ENCODE measurements around the gene GNB1. TPM values are rescaled to one million over a fixed set of nuclear protein-coding genes. Genes with fewer than 3 reads are reported as not detected.
"Not testable (repeated sequence)": the region's sequence is repeated elsewhere in the genome, so short reads cannot be mapped to it uniquely, and the experiment has no call there.

The GNB1 gene
- total and polyA plus RNA-seq, 3 donors from 2014 or later: 223 to 256 (median 240) TPM

DNA sequence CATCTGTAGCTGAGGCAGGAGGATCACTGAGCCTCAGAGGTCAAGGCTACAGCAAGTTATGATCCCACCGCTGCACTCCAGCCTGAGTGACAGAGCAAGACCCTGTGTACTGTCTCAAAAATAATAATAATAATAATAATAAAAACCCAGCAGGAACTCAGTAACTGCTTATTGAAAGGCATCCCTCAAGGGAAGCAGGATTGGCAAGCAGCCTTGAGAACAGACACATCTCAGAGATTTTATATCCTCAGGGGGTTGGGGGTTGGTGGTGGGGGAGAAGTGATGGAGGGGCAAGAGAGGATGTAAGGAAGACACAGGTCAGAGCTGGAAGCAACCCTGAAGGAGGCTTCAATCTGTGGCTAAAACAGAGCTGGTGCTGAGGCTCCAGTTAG, 29.6 kb downstream of the GNB1 start:
- TF ChIP-seq, protein P1, sequence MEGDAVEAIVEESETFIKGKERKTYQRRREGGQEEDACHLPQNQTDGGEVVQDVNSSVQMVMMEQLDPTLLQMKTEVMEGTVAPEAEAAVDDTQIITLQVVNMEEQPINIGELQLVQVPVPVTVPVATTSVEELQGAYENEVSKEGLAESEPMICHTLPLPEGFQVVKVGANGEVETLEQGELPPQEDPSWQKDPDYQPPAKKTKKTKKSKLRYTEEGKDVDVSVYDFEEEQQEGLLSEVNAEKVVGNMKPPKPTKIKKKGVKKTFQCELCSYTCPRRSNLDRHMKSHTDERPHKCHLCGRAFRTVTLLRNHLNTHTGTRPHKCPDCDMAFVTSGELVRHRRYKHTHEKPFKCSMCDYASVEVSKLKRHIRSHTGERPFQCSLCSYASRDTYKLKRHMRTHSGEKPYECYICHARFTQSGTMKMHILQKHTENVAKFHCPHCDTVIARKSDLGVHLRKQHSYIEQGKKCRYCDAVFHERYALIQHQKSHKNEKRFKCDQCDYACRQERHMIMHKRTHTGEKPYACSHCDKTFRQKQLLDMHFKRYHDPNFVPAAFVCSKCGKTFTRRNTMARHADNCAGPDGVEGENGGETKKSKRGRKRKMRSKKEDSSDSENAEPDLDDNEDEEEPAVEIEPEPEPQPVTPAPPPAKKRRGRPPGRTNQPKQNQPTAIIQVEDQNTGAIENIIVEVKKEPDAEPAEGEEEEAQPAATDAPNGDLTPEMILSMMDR (IDR thresholded peaks at IDR 0.05): no peak
- TF ChIP-seq POLR2A (IDR thresholded peaks at IDR 0.05): no peak
- H3K27ac ChIP-seq: no peak overlapping the region
- H3K9me3 ChIP-seq: no peaks in the 10 kb centered on the region
- no peak for DNase-seq
- intact Hi-C loops (cut with DNase I; ENCODE audit: low total_unique reads): no loop called here
- H3K27me3 ChIP-seq: no peaks in the 10 kb centered on the region
- no peak overlapping the region for H3K4me3 ChIP-seq
- 24 to 33% methylated on average over 1 of the region's 1 CpG for WGBS, 2 donors
- H3K4me1 ChIP-seq: peaks cover 43% of the 10 kb centered on the region
- no peaks in the 10 kb centered on the region for H3K36me3 ChIP-seq (ENCODE audit: low read depth, missing control alignments)

GRCh38 chr1:1859970-1860697, 30.8 kb downstream of the GNB1 start:
- intact Hi-C loops (cut with DNase I; ENCODE audit: low total_unique reads): not testable (repeated sequence)

DNA sequence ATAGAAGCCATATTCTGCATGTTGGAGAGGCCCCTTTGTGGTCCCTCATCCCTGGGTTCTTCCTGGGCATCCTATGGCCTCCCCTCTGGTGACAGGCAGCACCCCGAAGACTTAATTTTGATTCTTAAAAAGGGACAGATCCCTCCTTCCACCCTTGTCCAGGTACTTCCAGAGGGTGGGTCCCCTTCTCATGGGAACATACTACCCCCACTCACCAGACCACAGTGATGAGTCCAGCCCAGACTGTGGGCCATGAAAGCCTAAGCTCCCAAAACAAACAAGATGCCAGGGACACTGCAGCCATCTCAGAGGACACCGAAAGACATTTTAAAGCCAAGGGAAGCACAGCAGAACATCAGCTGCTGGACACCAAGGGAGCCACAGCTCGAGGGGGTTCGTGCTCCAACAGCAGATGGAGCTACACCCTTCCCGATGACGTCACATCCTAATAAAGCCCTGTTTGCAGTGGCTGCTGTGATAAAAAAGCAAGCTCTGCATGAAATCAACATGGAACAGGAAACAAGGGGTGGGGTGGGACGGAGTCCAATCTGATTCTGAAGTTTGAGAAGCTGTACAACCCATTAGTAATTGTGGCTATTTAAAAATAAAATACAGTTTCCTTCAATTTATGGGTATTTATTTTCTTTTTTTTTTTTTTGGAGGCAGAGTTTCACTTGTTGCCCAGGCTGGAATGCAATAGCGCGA, 32.4 kb downstream of the GNB1 start:
- no peaks in the 10 kb centered on the region for H3K27me3 ChIP-seq
- intact Hi-C loops (cut with DNase I; ENCODE audit: low total_unique reads): no loop called here
- no peak for TF ChIP-seq POLR2A (IDR thresholded peaks at IDR 0.05)
- TF ChIP-seq, protein P1 (IDR thresholded peaks at IDR 0.05): no peak
- H3K4me3 ChIP-seq: no peak overlapping the region
- peak; percentile 81 for DNase-seq
- no peaks in the 10 kb centered on the region for H3K36me3 ChIP-seq (ENCODE audit: low read depth, missing control alignments)
- peak overlapping the region in 1 of 2 donors; percentile 55 for H3K27ac ChIP-seq
- no peaks in the 10 kb centered on the region for H3K9me3 ChIP-seq
- 39 to 58% methylated on average over 9 of the region's 9 CpGs for WGBS, 2 donors
- H3K4me1 ChIP-seq: peaks cover 41% of the 10 kb centered on the region

More at GRCh38 chr1:1859970-1860697, 30.8 kb downstream of the GNB1 start:
- H3K27ac ChIP-seq; H3K36me3 ChIP-seq (ENCODE audit: low read depth, missing control alignments); H3K4me3 ChIP-seq; H3K9me3 ChIP-seq; DNase-seq; H3K27me3 ChIP-seq: not testable (repeated sequence)
- WGBS, 2 donors: 81 to 84% methylated on average over 8 of the region's 8 CpGs
- peaks cover 38% of the 10 kb centered on the region for H3K4me1 ChIP-seq

GRCh38 chr1:1857096-1857703, 33.7 kb downstream of the GNB1 start:
- Histone ChIP-seq H3K36me3 (ENCODE audit: low read depth, missing control alignments) (no peaks in the 10 kb centered on the region), H3K9me3 (no peaks in the 10 kb centered on the region), H3K4me1 (peaks cover 42% of the 10 kb centered on the region), H3K4me3 (no peak overlapping the region), H3K27ac (peak overlapping the region in 1 of 2 donors; percentile 25), H3K27me3 (no peaks in the 10 kb centered on the region)
- 33 to 46% methylated on average over 4 of the region's 4 CpGs for WGBS, 2 donors
- intact Hi-C loops (cut with DNase I; ENCODE audit: low total_unique reads): no loop called here
- DNase-seq: no peak
- TF ChIP-seq, protein P1 (IDR thresholded peaks at IDR 0.05): no peak
- no peak for TF ChIP-seq POLR2A (IDR thresholded peaks at IDR 0.05)

GRCh38 chr1:1856161-1856560, 34.7 kb downstream of the GNB1 start:
- H3K9me3 ChIP-seq; intact Hi-C loops (cut with DNase I; ENCODE audit: low total_unique reads); DNase-seq; H3K4me3 ChIP-seq; H3K27me3 ChIP-seq; H3K27ac ChIP-seq; H3K36me3 ChIP-seq (ENCODE audit: low read depth, missing control alignments): not testable (repeated sequence)
- 82 to 90% methylated on average over 6 of the region's 6 CpGs for WGBS, 2 donors
- H3K4me1 ChIP-seq: peaks cover 44% of the 10 kb centered on the region

Data from testis (tissue), 3 donors.